H9 (cell line): ENCODE data around the gene TMEM134. TPM values are rescaled to one million over a fixed set of nuclear protein-coding genes. Genes with fewer than 3 reads are reported as not detected.

Source experiments
- DNase-seq: peaks from one replicate; pipeline ENCODE4 v3.0.0-alpha.2; 2017
- H2AFZ ChIP-seq: one replicate; pipeline ENCODE4 v1.6.1; 2013; ENCODE audit warnings: mild to moderate bottlenecking, low read length, control low read depth, moderate library complexity
- H2AK5ac ChIP-seq: 2 replicates; pipeline ENCODE4 v1.6.1; 2013; ENCODE audit warnings: low read length, control low read depth, mixed read lengths; ENCODE audit not compliant: insufficient read length
- H2BK120ac ChIP-seq: one replicate; pipeline ENCODE4 v1.6.1; 2013; ENCODE audit warnings: low read depth, mild to moderate bottlenecking, low read length, control low read depth, inconsistent platforms; ENCODE audit not compliant: poor library complexity, severe bottlenecking
- H2BK12ac ChIP-seq: 2 replicates; pipeline ENCODE4 v1.6.1; 2013; ENCODE audit warnings: low read length, control low read depth, mixed read lengths, low read depth; ENCODE audit not compliant: insufficient read length
- H2BK15ac ChIP-seq: 2 replicates; pipeline ENCODE4 v1.6.1; 2013; ENCODE audit warnings: low read depth, low read length, control low read depth
- H2BK20ac ChIP-seq: one replicate; pipeline ENCODE4 v1.6.1; 2013; ENCODE audit warnings: low read depth, mild to moderate bottlenecking, low read length, control low read depth, inconsistent platforms; ENCODE audit not compliant: poor library complexity, severe bottlenecking
- H2BK5ac ChIP-seq: 2 replicates; pipeline ENCODE4 v1.6.1; 2013; ENCODE audit warnings: low read length, control low read depth, mixed read lengths; ENCODE audit not compliant: insufficient read length
- H3K14ac ChIP-seq: 2 replicates; pipeline ENCODE4 v1.6.1; 2013; ENCODE audit warnings: low read length, control low read depth; ENCODE audit not compliant: insufficient read depth
- H3K18ac ChIP-seq: 2 replicates; pipeline ENCODE4 v1.6.1; 2013; ENCODE audit warnings: low read depth, mild to moderate bottlenecking, mixed read lengths, low read length, control low read depth; ENCODE audit not compliant: insufficient read length
- H3K23ac ChIP-seq: 2 replicates; pipeline ENCODE4 v1.6.1; 2013; ENCODE audit warnings: low read length, control low read depth, mixed read lengths, low read depth; ENCODE audit not compliant: insufficient read length
- H3K23me2 ChIP-seq: 2 replicates; pipeline ENCODE4 v1.6.1; 2013; ENCODE audit warnings: low read depth, mild to moderate bottlenecking, mixed read lengths, low read length, control low read depth; ENCODE audit not compliant: insufficient read length, poor library complexity, severe bottlenecking
- H3K27ac ChIP-seq: 2 replicates; pipeline ENCODE4 v1.5.1; 2013; ENCODE audit warnings: low read length, control low read depth, mixed read lengths, low read depth; ENCODE audit not compliant: insufficient read length
- H3K27me3 ChIP-seq: 2 replicates; pipeline ENCODE4 v1.6.1; 2013; ENCODE audit warnings: low read length, control low read depth, inconsistent platforms; ENCODE audit not compliant: insufficient read depth
- H3K4ac ChIP-seq: 2 replicates; pipeline ENCODE4 v1.6.1; 2013; ENCODE audit warnings: low read depth, mild to moderate bottlenecking, control low read depth, inconsistent platforms, low read length, moderate library complexity
- H3K4me1 ChIP-seq: 2 replicates; pipeline ENCODE4 v1.6.1; 2013; ENCODE audit warnings: low read length, control low read depth, inconsistent platforms; ENCODE audit not compliant: insufficient read depth
- H3K4me2 ChIP-seq: 2 replicates; pipeline ENCODE4 v1.6.1; 2013; ENCODE audit warnings: low read length, control low read depth, mixed read lengths; ENCODE audit not compliant: insufficient read length, insufficient read depth
- H3K56ac ChIP-seq: 2 replicates; pipeline ENCODE4 v1.6.1; 2013; ENCODE audit warnings: low read depth, mild to moderate bottlenecking, mixed read lengths, low read length, control low read depth; ENCODE audit not compliant: insufficient read length
- H3K79me1 ChIP-seq: 2 replicates; pipeline ENCODE4 v1.6.1; 2013; ENCODE audit warnings: low read depth, mild to moderate bottlenecking, moderate library complexity, low read length, control low read depth, inconsistent platforms; ENCODE audit not compliant: insufficient read depth, poor library complexity, severe bottlenecking
- H3K79me2 ChIP-seq: 2 replicates; pipeline ENCODE4 v1.6.1; 2013; ENCODE audit warnings: low read length, control low read depth, inconsistent platforms; ENCODE audit not compliant: insufficient read depth
- H3K9ac ChIP-seq: 2 replicates; pipeline ENCODE4 v1.6.1; 2013; ENCODE audit warnings: low read length, control low read depth, mixed read lengths; ENCODE audit not compliant: insufficient read length; ENCODE audit errors: extremely low read depth
- H3K9me3 ChIP-seq: one replicate; pipeline ENCODE4 v1.6.1; 2013; ENCODE audit warnings: low read depth, low read length, inconsistent platforms; ENCODE audit not compliant: control insufficient read depth
- H3T11ph ChIP-seq: one replicate; pipeline ENCODE4 v1.6.1; 2013; ENCODE audit warnings: mild to moderate bottlenecking, low read length, control low read depth, inconsistent platforms
- H4K20me1 ChIP-seq: one replicate; pipeline ENCODE4 v1.6.1; 2013; ENCODE audit not compliant: control insufficient read depth, insufficient read length, insufficient read depth
- H4K5ac ChIP-seq: 2 replicates; pipeline ENCODE4 v1.6.1; 2013; ENCODE audit warnings: low read depth, mild to moderate bottlenecking, mixed read lengths, low read length, control low read depth; ENCODE audit not compliant: insufficient read length
- H4K8ac ChIP-seq: replicated peaks from 2 replicates; pipeline ENCODE4 v1.6.1; 2013; ENCODE audit warnings: low read length, control low read depth, mixed read lengths, low read depth; ENCODE audit not compliant: insufficient read length
- H4K91ac ChIP-seq: 2 replicates; pipeline ENCODE4 v1.6.1; 2013; ENCODE audit warnings: low read depth, mild to moderate bottlenecking, moderate library complexity, mixed read lengths, low read length, control low read depth; ENCODE audit not compliant: insufficient read length
- H3K27ac Mint-ChIP-seq, 3 experiments: 2 replicates in 2 of 3; 3 replicates in 1 of 3; pipeline ENCODE4 v1.8.0; 2020 to 2021; ENCODE audit warnings: mixed read lengths in 3 of 3, mild to moderate bottlenecking in 1 of 3, moderate library complexity in 1 of 3
- H3K27me3 Mint-ChIP-seq: 2 replicates; pipeline ENCODE4 v1.8.0; 2021; ENCODE audit warnings: low read depth, mild to moderate bottlenecking, moderate library complexity, mixed read lengths
- H3K36me3 Mint-ChIP-seq, 3 experiments: 2 replicates in 2 of 3; 3 replicates in 1 of 3; pipeline ENCODE4 v1.8.0; 2020 to 2021; ENCODE audit warnings: low read depth in 3 of 3, mixed read lengths in 3 of 3; ENCODE audit not compliant: insufficient read depth in 1 of 3
- H3K4me1 Mint-ChIP-seq, 2 experiments: 2 replicates each; pipeline ENCODE4 v1.8.0; 2020; ENCODE audit warnings: mixed read lengths in 2 of 2
- H3K4me3 Mint-ChIP-seq, 2 experiments: 2 replicates in 1 of 2; 3 replicates in 1 of 2; pipeline ENCODE4 v1.8.0; 2020 to 2021; ENCODE audit warnings: mild to moderate bottlenecking in 2 of 2, mixed read lengths in 2 of 2, moderate library complexity in 1 of 2
- H3K9me3 Mint-ChIP-seq, 2 experiments: 2 replicates in 1 of 2; 3 replicates in 1 of 2; pipeline ENCODE4 v1.8.0; 2020; ENCODE audit warnings: mild to moderate bottlenecking in 2 of 2, mixed read lengths in 2 of 2, moderate library complexity in 1 of 2
- CTCF ChIP-seq: fragments of 200-600 bp; sonication (generic); conservative IDR thresholded peaks from 3 replicates; pipeline ENCODE4 v1.8.0; 2021; ENCODE audit warnings: antibody characterized with exemption, mild to moderate bottlenecking
- WGBS: extraction: QIAGEN DNeasy Blood & Tissue Kit; methylation state at CpG from one replicate; pipeline ENCODE4 v1.1.7; 2013; ENCODE audit warnings: missing lambda C conversion rate, low lambda C conversion rate, mixed read lengths; ENCODE audit not compliant: insufficient read length; ENCODE audit errors: extremely low coverage; 5-methylcytosine and 5-hydroxymethylcytosine counted together
- total RNA-seq: library from RNA; stranded (reverse); gene quantifications from 2 replicates; pipeline ENCODE4 v1.2.1, GENCODE V29; 2021

TMEM134 gene
- total RNA-seq, 1 experiment from 2014 or later = 53.6 TPM

- H3K79me1 ChIP-seq = no peaks in the 10 kb centered on the region
- H3K23ac ChIP-seq = no peak overlapping the region
- H3K4me3 Mint-ChIP-seq = peak overlapping the region in 1 of 2 experiments; percentile 80; a peak in 1 of 5 replicates
- H3K79me2 ChIP-seq = peaks cover 2% of the 10 kb centered on the region; the same call in 1 of the 2 replicates
- H3K27me3 ChIP-seq = no peaks in the 10 kb centered on the region
- H4K5ac ChIP-seq = no peak overlapping the region
- H3K36me3 Mint-ChIP-seq = peaks cover 5 to 10% (median 9%) of the 10 kb centered on the region in 3 experiments; a peak in 6 of 7 replicates
- no peak overlapping the region for H4K91ac ChIP-seq
- no peak overlapping the region for H2BK120ac ChIP-seq
- H4K8ac ChIP-seq = no peak overlapping the region
- peaks cover 5% of the 10 kb centered on the region for H3K23me2 ChIP-seq
- H4K20me1 ChIP-seq = no peaks in the 10 kb centered on the region
- H3T11ph ChIP-seq = no peak overlapping the region
- H3K4me1 Mint-ChIP-seq = peaks cover 19 to 21% of the 10 kb centered on the region in 2 experiments
- DNase-seq = no peak
- WGBS = no CpG with 5 or more reads among the region's 3 CpGs
- no peak overlapping the region for H3K4ac ChIP-seq
- no peak overlapping the region for H2BK5ac ChIP-seq
- H3K4me2 ChIP-seq = no peak overlapping the region
- H3K56ac ChIP-seq = no peak overlapping the region
- H3K27ac Mint-ChIP-seq = no peak overlapping the region
- no peak overlapping the region for H2AK5ac ChIP-seq
- H2AFZ ChIP-seq = no peak overlapping the region
- no peak overlapping the region for H3K18ac ChIP-seq
- no peaks in the 10 kb centered on the region for H3K4me1 ChIP-seq
- no peak overlapping the region for H3K14ac ChIP-seq
- no peak overlapping the region for H2BK15ac ChIP-seq
- no peak overlapping the region for H3K9ac ChIP-seq
- no peak overlapping the region for H2BK20ac ChIP-seq
- H3K27ac ChIP-seq = no peak overlapping the region
- H2BK12ac ChIP-seq = no peak overlapping the region
- TF ChIP-seq CTCF = no peak
- no peaks in the 10 kb centered on the region; a peak in 1 of 5 replicates for H3K9me3 Mint-ChIP-seq
- H3K27me3 Mint-ChIP-seq = peaks cover 37% of the 10 kb centered on the region
- H3K9me3 ChIP-seq = no peaks in the 10 kb centered on the region
These were observed 40.9 kb upstream of the TMEM134 start for GRCh38 chr11:67510023-67510345.
